Measurements from ENCODE around the gene PKLR.
A peak's percentile ranks its signal among the peaks of the same experiment; 100 is the strongest.
"Not testable (repeated sequence)": the region's sequence is repeated elsewhere in the genome, so short reads cannot be mapped to it uniquely, and the experiment has no call there.

The PKLR gene

GRCh38 chr1:155316922-155317321 is 15.7 kb upstream of the PKLR start:
- DNase-seq: no peak

- DNase-seq: no peak
These were observed 12.0 kb upstream of the PKLR start for GRCh38 chr1:155313261-155313660.

GRCh38 chr1:155309423-155310021 is 8.3 kb upstream of the PKLR start:
- DNase-seq: no peak

- peak; percentile 96 for DNase-seq
These were observed 7.5 kb upstream of the PKLR start, which contains the start of gene FDPS for GRCh38 chr1:155308493-155309422. Gene FDPS (plus strand): TSS chr1:155308866. CDS start chr1:155309790, 924 bp downstream.

- DNase-seq: no peak
These were observed 6.1 kb upstream of the PKLR start for GRCh38 chr1:155307247-155307740.

GRCh38 chr1:155305881-155306391 is 4.7 kb upstream of the PKLR start:
- no peak for DNase-seq

GRCh38 chr1:155304558-155305063 is 3.4 kb upstream of the PKLR start:
- no peak for DNase-seq

GRCh38 chr1:155300553-155301329 is 497 bp downstream of the PKLR start:
- no peak for DNase-seq

GRCh38 chr1:155300024-155300423 is 1.2 kb downstream of the PKLR start:
- DNase-seq: no peak

GRCh38 chr1:155297384-155297783 is 3.9 kb downstream of the PKLR start:
- DNase-seq: no peak

GRCh38 chr1:155296661-155297060 is 4.6 kb downstream of the PKLR start:
- no peak for DNase-seq

GRCh38 chr1:155295942-155296267 is 5.3 kb downstream of the PKLR start:
- DNase-seq: no peak

- no peak for DNase-seq
These were observed 5.9 kb downstream of the PKLR start for GRCh38 chr1:155295183-155295941.

GRCh38 chr1:155294520-155295182 is 6.6 kb downstream of the PKLR start:
- no peak for DNase-seq

- DNase-seq: no peak
These were observed 8.0 kb downstream of the PKLR start for GRCh38 chr1:155293086-155293749.

- not testable (repeated sequence) for DNase-seq
These were observed 10.2 kb downstream of the PKLR start for GRCh38 chr1:155291006-155291405.

GRCh38 chr1:155287987-155288543 is 13.2 kb downstream of the PKLR start:
- DNase-seq: no peak

- DNase-seq: no peak
These were observed 14.7 kb downstream of the PKLR start for GRCh38 chr1:155286544-155286943.

- no peak for DNase-seq
These were observed 15.6 kb downstream of the PKLR start for GRCh38 chr1:155285631-155286044.

GRCh38 chr1:155285063-155285462 is 16.2 kb downstream of the PKLR start:
- no peak for DNase-seq

- DNase-seq: no peak
These were observed 16.8 kb downstream of the PKLR start for GRCh38 chr1:155284476-155284875.
